K562 (cell line): Measurements from ENCODE around the gene SLC26A6. TPM values are rescaled to one million over a fixed set of nuclear protein-coding genes. Genes with fewer than 3 reads are reported as not detected.

Experiments
- CCAR2 ChIP-seq: fragments of 200-400 bp; formaldehyde crosslinking; IDR thresholded peaks from 2 replicates; pipeline ENCODE4 v1.6.1; 2017; ENCODE audit warnings: mild to moderate bottlenecking, low read depth, low read length
- HDGF ChIP-seq: fragments of 450-650 bp; IDR thresholded peaks from 2 replicates; pipeline ENCODE4 v1.6.1; 2016
- KAT7 ChIP-seq: sonication (generic); formaldehyde crosslinking; IDR thresholded peaks from 2 replicates; pipeline ENCODE4 v1.8.0; 2022; ENCODE audit warnings: missing genetic modification reagents, mild to moderate bottlenecking, borderline replicate concordance
- MYNN ChIP-seq, 2 experiments: sonication (generic); formaldehyde crosslinking in 1 of 2; IDR thresholded peaks; 2 replicates each; pipeline versions ENCODE4 v1.5.0 to v1.6.1; 2016 to 2020; ENCODE audit warnings: antibody characterized with exemption in 1 of 2, missing genetic modification reagents in 1 of 2
- NFXL1 ChIP-seq: fragments of 450-650 bp; formaldehyde crosslinking; IDR thresholded peaks from 2 replicates; pipeline ENCODE4 v1.4.0; 2021; ENCODE audit warnings: mild to moderate bottlenecking
- SPI1 ChIP-seq: IDR thresholded peaks from 2 replicates; pipeline ENCODE4 v1.6.1; 2011; ENCODE audit warnings: low read depth, low read length, control low read depth, borderline replicate concordance
- ZFP1 ChIP-seq: fragments of 450-650 bp; formaldehyde crosslinking; IDR thresholded peaks from 2 replicates; pipeline ENCODE4 v1.4.0; 2020; ENCODE audit warnings: mild to moderate bottlenecking, mixed read lengths
- ZNF324 ChIP-seq: fragments of 250-450 bp; sonication (Bioruptor Pico); IDR thresholded peaks from 2 replicates; pipeline ENCODE4 v1.4.0; 2020; ENCODE audit warnings: mild to moderate bottlenecking
- polyA plus RNA-seq, 8 experiments: library from polyadenylated mRNA; depleted of rRNA in 4 of 8; stranded (reverse) in 5 of 8; unstranded in 3 of 8; fragments of >200 nt; fragmentation: Nextera tagmentation in 2 of 8; fragmentation: Illumina TruSeq in 1 of 8; extraction: Ambion mirVana in 2 of 8; extraction: Trizol in 1 of 8; gene quantifications; 2 replicates each; pipeline versions ENCODE4 v1.2.1 to v1.2.3, GENCODE V29; 2011 to 2014; ENCODE audit warnings: inconsistent platforms in 1 of 8, missing spikeins in 1 of 8
- total RNA-seq, 7 experiments: library from RNA; depleted of rRNA in 6 of 7; stranded (reverse); fragments of >200 nt in 6 of 7; fragmentation: Illumina TruSeq in 2 of 7; extraction: Trizol in 2 of 7; gene quantifications; 2 replicates each; pipeline versions ENCODE4 v1.2.1 to v1.2.3, GENCODE V29; 2011 to 2021; ENCODE audit warnings: low replicate concordance in 1 of 7
- TF ChIP-seq, protein P1 (sequence below): fragments of 450-650 bp; IDR thresholded peaks from 2 replicates; pipeline ENCODE4 v1.6.1; 2016; ENCODE audit warnings: mild to moderate bottlenecking, moderate library complexity
- TF ChIP-seq, protein P2 (sequence below): sonication (generic); formaldehyde crosslinking; IDR thresholded peaks from 2 replicates; pipeline ENCODE4 v1.8.0; 2022; ENCODE audit warnings: mild to moderate bottlenecking, missing genetic modification reagents

SLC26A6 gene
- total and polyA plus RNA-seq, 9 of the 15 experiments (the other 6 are each of a cell fraction or from before 2014, with no cell fraction given), result 2.1 to 27.2 (median 14.8) TPM

DNA sequence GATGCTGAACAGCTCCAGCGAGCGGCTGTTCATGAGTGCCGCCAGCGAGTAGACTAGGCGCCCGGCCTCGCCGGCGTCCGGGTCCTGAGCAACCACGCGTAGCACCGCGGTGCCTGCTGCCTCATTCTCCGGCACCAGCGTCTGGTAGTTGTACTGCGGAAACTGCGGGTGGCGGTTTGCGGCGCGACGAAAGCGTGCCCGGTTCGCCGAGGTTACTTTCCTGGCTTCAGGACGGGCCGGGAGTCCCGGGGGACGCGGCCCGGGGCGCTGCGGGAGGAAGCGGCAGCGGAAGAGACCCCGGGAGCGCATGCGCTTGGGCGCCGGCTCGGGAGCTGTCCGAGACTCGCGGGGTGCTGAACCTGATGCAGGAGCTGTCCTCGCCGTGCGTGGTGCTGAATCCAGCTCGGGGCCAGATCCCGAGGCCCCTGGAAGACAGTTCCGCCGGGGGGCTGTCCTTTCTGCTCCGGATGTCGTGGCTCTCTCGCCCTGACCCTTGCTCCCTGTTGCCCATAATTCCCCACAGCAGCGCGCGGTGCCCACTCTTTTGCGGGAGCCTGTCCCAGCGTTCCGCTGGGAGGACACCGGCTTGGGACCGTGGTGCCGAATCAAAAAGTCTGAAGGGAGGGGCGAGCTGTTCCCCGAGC is 26.4 kb upstream of the SLC26A6 start (continued):
- TF ChIP-seq, protein P1, sequence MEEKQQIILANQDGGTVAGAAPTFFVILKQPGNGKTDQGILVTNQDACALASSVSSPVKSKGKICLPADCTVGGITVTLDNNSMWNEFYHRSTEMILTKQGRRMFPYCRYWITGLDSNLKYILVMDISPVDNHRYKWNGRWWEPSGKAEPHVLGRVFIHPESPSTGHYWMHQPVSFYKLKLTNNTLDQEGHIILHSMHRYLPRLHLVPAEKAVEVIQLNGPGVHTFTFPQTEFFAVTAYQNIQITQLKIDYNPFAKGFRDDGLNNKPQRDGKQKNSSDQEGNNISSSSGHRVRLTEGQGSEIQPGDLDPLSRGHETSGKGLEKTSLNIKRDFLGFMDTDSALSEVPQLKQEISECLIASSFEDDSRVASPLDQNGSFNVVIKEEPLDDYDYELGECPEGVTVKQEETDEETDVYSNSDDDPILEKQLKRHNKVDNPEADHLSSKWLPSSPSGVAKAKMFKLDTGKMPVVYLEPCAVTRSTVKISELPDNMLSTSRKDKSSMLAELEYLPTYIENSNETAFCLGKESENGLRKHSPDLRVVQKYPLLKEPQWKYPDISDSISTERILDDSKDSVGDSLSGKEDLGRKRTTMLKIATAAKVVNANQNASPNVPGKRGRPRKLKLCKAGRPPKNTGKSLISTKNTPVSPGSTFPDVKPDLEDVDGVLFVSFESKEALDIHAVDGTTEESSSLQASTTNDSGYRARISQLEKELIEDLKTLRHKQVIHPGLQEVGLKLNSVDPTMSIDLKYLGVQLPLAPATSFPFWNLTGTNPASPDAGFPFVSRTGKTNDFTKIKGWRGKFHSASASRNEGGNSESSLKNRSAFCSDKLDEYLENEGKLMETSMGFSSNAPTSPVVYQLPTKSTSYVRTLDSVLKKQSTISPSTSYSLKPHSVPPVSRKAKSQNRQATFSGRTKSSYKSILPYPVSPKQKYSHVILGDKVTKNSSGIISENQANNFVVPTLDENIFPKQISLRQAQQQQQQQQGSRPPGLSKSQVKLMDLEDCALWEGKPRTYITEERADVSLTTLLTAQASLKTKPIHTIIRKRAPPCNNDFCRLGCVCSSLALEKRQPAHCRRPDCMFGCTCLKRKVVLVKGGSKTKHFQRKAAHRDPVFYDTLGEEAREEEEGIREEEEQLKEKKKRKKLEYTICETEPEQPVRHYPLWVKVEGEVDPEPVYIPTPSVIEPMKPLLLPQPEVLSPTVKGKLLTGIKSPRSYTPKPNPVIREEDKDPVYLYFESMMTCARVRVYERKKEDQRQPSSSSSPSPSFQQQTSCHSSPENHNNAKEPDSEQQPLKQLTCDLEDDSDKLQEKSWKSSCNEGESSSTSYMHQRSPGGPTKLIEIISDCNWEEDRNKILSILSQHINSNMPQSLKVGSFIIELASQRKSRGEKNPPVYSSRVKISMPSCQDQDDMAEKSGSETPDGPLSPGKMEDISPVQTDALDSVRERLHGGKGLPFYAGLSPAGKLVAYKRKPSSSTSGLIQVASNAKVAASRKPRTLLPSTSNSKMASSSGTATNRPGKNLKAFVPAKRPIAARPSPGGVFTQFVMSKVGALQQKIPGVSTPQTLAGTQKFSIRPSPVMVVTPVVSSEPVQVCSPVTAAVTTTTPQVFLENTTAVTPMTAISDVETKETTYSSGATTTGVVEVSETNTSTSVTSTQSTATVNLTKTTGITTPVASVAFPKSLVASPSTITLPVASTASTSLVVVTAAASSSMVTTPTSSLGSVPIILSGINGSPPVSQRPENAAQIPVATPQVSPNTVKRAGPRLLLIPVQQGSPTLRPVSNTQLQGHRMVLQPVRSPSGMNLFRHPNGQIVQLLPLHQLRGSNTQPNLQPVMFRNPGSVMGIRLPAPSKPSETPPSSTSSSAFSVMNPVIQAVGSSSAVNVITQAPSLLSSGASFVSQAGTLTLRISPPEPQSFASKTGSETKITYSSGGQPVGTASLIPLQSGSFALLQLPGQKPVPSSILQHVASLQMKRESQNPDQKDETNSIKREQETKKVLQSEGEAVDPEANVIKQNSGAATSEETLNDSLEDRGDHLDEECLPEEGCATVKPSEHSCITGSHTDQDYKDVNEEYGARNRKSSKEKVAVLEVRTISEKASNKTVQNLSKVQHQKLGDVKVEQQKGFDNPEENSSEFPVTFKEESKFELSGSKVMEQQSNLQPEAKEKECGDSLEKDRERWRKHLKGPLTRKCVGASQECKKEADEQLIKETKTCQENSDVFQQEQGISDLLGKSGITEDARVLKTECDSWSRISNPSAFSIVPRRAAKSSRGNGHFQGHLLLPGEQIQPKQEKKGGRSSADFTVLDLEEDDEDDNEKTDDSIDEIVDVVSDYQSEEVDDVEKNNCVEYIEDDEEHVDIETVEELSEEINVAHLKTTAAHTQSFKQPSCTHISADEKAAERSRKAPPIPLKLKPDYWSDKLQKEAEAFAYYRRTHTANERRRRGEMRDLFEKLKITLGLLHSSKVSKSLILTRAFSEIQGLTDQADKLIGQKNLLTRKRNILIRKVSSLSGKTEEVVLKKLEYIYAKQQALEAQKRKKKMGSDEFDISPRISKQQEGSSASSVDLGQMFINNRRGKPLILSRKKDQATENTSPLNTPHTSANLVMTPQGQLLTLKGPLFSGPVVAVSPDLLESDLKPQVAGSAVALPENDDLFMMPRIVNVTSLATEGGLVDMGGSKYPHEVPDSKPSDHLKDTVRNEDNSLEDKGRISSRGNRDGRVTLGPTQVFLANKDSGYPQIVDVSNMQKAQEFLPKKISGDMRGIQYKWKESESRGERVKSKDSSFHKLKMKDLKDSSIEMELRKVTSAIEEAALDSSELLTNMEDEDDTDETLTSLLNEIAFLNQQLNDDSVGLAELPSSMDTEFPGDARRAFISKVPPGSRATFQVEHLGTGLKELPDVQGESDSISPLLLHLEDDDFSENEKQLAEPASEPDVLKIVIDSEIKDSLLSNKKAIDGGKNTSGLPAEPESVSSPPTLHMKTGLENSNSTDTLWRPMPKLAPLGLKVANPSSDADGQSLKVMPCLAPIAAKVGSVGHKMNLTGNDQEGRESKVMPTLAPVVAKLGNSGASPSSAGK, result no peak
- TF ChIP-seq, protein P2, sequence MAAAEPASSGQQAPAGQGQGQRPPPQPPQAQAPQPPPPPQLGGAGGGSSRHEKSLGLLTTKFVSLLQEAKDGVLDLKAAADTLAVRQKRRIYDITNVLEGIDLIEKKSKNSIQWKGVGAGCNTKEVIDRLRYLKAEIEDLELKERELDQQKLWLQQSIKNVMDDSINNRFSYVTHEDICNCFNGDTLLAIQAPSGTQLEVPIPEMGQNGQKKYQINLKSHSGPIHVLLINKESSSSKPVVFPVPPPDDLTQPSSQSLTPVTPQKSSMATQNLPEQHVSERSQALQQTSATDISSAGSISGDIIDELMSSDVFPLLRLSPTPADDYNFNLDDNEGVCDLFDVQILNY (CRISPR knock-in tag), result peak; percentile 99
- no peak for TF ChIP-seq NFXL1
- no peak for TF ChIP-seq CCAR2
- no peak for TF ChIP-seq ZFP1 (CRISPR knock-in tag)
- TF ChIP-seq HDGF, result no peak
- TF ChIP-seq MYNN (IDR thresholded peaks at IDR 0.05), result no peak
- TF ChIP-seq MYNN (CRISPR knock-in tag; IDR thresholded peaks at IDR 0.05), result peak; percentile 95
- no peak for TF ChIP-seq SPI1
- TF ChIP-seq KAT7 (CRISPR knock-in tag), result peak; percentile 100; the same call in 1 of the 2 replicates
- no peak for TF ChIP-seq ZNF324 (CRISPR knock-in tag)
